ENCODE results near the gene EXO5.
"Not testable (repeated sequence)": the region's sequence is repeated elsewhere in the genome, so short reads cannot be mapped to it uniquely, and the experiment has no call there.

EXO5 gene

GRCh38 chr1:40553017-40553416 lies 44.5 kb downstream of the EXO5 start:
- no peak for DNase-seq (ENCODE audit: low spot score)

DNA sequence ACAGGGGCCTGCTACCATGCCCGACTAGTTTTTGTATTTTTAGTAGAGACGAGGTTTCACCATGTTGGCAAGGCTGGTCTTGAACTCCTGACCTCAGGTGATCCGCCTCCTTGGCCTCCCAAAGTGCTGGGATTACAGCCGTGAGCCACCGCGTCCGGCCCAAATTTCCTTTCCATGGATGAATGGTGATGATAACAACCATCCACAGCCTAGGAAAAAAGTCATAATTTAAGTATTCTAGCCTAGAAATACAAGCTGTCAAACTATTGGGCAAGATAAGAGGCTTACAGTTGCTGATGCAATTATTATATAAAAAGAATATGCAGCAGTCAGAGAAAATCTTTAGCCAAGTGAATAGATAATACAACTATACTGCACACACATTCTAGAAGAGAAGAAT lies 46.2 kb downstream of the EXO5 start:
- not testable (repeated sequence) for DNase-seq (ENCODE audit: low spot score)

DNA sequence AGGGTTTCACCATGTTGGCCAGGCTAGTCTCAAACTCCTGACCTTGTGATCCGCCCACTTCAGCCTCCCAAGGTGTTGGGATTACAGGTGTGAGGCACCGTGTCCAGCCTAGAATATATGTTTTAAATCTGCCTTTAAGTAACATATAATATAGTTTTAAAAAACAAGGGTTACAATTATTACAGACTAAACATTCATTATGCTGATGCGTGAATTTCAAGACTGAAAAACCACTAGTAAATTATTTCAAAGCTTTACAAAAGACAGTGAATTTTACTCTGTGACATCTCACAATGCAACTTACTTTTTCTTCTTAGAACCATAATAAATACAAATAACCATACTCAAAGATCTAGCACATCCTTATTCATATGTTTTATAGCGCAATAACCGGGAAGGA lies 47.6 kb downstream of the EXO5 start:
- no peak for DNase-seq (ENCODE audit: low spot score)

DNA sequence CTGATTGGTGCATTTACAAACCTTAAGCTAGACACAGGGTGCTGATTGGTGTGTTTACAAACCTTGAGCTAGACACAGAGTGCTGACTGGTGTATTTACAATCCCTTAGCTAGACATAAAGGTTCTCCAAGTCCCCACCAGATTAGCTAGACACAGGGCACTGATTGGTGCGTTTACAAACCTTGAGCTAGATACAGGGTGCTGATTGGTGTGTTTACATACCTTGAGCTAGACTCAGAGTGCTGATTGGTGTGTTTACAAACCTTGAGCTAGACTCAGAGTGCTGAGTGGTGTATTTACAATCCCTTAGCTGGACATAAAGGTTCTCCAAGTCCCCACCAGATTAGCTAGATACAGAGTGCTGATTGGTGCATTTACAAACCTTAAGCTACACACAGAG lies 49.7 kb downstream of the EXO5 start:
- DNase-seq (ENCODE audit: low spot score): not testable (repeated sequence)

GRCh38 chr1:40562185-40562584 lies 53.6 kb downstream of the EXO5 start:
- no peak for DNase-seq (ENCODE audit: low spot score)

DNA sequence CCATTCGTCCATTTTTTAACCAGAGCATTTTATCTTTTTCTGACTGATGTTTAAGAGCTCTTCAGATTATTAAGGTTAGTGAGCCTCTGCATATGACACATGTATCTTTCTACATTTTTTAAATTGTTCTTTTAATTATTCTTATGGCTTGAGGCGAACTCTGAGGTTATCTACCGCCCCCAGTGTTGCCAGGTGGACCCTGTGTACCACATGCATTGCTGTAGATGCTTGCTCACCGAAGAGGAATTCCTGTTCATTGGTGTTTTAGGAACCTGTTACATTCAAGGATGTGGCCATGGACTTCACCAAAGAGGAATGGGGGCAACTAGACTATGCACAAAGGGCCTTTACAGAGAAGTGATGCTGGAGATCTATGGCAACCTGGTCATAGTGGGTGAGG lies 54.7 kb downstream of the EXO5 start:
- no peak for DNase-seq (ENCODE audit: low spot score)

DNA sequence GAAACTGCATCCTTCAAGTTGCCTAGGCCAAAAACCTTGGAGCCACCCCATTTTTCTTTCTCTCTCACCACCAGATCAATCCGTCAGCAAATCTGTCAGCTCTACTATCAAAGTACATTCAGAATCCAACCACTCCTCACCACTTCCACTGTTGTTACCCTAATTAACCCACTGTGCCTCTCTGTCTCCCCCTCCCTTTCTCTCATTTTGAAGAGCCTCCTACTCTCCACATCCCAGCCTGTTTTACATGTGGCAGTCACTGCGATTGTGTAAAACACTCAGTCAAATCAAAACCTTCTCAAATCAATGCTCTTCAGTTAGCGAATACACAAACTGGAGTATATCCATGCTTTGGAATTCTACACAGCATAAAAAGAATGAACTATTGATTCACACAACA lies 55.9 kb downstream of the EXO5 start:
- DNase-seq (ENCODE audit: low spot score): no peak

GRCh38 chr1:40564913-40565312 lies 56.3 kb downstream of the EXO5 start:
- no peak for DNase-seq (ENCODE audit: low spot score)

Data from globus pallidus (tissue), 1 donor.